H1 (cell line): ENCODE results near the gene SIGLEC6. TPM values are rescaled to one million over a fixed set of nuclear protein-coding genes. Genes with fewer than 3 reads are reported as not detected.

Experiments
- polyA plus RNA-seq, 7 experiments: library from polyadenylated mRNA; depleted of rRNA in 3 of 7; stranded (reverse) in 5 of 7; unstranded in 2 of 7; fragments of >200 nt in 5 of 7; fragments of 200-250 nt in 2 of 7; gene quantifications; 1 replicate in 5 of 7; 2 replicates in 1 of 7; 4 replicates in 1 of 7; pipeline versions ENCODE4 v1.2.1 to v1.2.3, GENCODE V29; 2011 to 2013; ENCODE audit warnings: missing spikeins in 2 of 7, mixed read lengths in 2 of 7
- small RNA-seq: library from polyadenylated mRNA; stranded (forward); fragments of <200 nt; extraction: miRNeasy Mini kit (QIAGEN cat#:217004); gene quantifications from one replicate; pipeline ENCODE3, GENCODE V24; 2013; ENCODE audit not compliant: insufficient read depth
- total RNA-seq: library from RNA; stranded (reverse); fragmentation: NEBNext Ultra II Directional; extraction: Animal tissue kit (Norgen Biotek cat#: 25700); gene quantifications from 2 replicates; pipeline ENCODE4 v1.2.1, GENCODE V29; 2021

The SIGLEC6 gene
- total and polyA plus RNA-seq, 2 of the 8 experiments (the other 6 are each of a cell fraction or from before 2014, with no cell fraction given), result 0.05 TPM; not detected in 1

Small RNA genes lying within 50 kb of the gene (small RNA-seq; reads per million reads assigned to genes)
- gene AC020914.3, result not detected

Other genes with a start within 250 kb of the SIGLEC6 start
- gene IGLON5, start 220.0 kb downstream of the SIGLEC6 start, total RNA-seq, result 31.8 and 34.1 TPM in 2 replicates
- gene IGLON5, start 220.0 kb downstream of the SIGLEC6 start, polyA plus RNA-seq (2011; rRNA removed), result 34.6 and 51.4 TPM in 2 replicates
- 10.2 and 10.3 TPM in 2 replicates for gene VSIG10L, start 189.5 kb downstream of the SIGLEC6 start, total RNA-seq
- gene VSIG10L, start 189.5 kb downstream of the SIGLEC6 start, polyA plus RNA-seq (2011; rRNA removed), result 9.9 and 10.4 TPM in 2 replicates
- gene ETFB, start 165.3 kb downstream of the SIGLEC6 start, total RNA-seq, result 40.0 and 42.1 TPM in 2 replicates
- gene ETFB, start 165.3 kb downstream of the SIGLEC6 start, polyA plus RNA-seq (2011; rRNA removed), result 66.5 and 94.6 TPM in 2 replicates
- 0.56 and 1.0 TPM in 2 replicates for gene CLDND2, start 162.7 kb downstream of the SIGLEC6 start, total RNA-seq
- 0.21 TPM in 1 of 2 replicates, not detected in the other for gene CLDND2, start 162.7 kb downstream of the SIGLEC6 start, polyA plus RNA-seq (2011; rRNA removed)
- not detected in 2 replicates for gene NKG7, start 159.0 kb downstream of the SIGLEC6 start, total RNA-seq
- gene NKG7, start 159.0 kb downstream of the SIGLEC6 start, polyA plus RNA-seq (2011; rRNA removed), result not detected in 2 replicates
- not detected in 2 replicates for gene LIM2, start 143.7 kb downstream of the SIGLEC6 start, total RNA-seq
- gene LIM2, start 143.7 kb downstream of the SIGLEC6 start, polyA plus RNA-seq (2011; rRNA removed), result 0.13 TPM in 1 of 2 replicates, not detected in the other
- 1.7 and 2.4 TPM in 2 replicates for gene C19orf84, start 141.1 kb downstream of the SIGLEC6 start, total RNA-seq
- 2.1 and 2.3 TPM in 2 replicates for gene C19orf84, start 141.1 kb downstream of the SIGLEC6 start, polyA plus RNA-seq (2011; rRNA removed)
- gene SIGLEC10, start 114.0 kb downstream of the SIGLEC6 start, total RNA-seq, result not detected in 2 replicates
- gene SIGLEC10, start 114.0 kb downstream of the SIGLEC6 start, polyA plus RNA-seq (2011; rRNA removed), result 0.06 TPM in 1 of 2 replicates, not detected in the other
- gene SIGLEC8, start 73.2 kb downstream of the SIGLEC6 start, total RNA-seq, result not detected in 2 replicates
- gene SIGLEC8, start 73.2 kb downstream of the SIGLEC6 start, polyA plus RNA-seq (2011; rRNA removed), result not detected in 2 replicates
- not detected in 2 replicates for gene CEACAM18, start 53.1 kb downstream of the SIGLEC6 start, total RNA-seq
- not detected in 2 replicates for gene CEACAM18, start 53.1 kb downstream of the SIGLEC6 start, polyA plus RNA-seq (2011; rRNA removed)
- not detected in 2 replicates for gene SIGLEC12, start 29.9 kb downstream of the SIGLEC6 start, total RNA-seq
- not detected in 2 replicates for gene SIGLEC12, start 29.9 kb downstream of the SIGLEC6 start, polyA plus RNA-seq (2011; rRNA removed)
- gene ZNF175, start 39.6 kb upstream of the SIGLEC6 start, total RNA-seq, result 11.0 and 11.1 TPM in 2 replicates
- gene ZNF175, start 39.6 kb upstream of the SIGLEC6 start, polyA plus RNA-seq (2011; rRNA removed), result 1.5 and 1.7 TPM in 2 replicates
- not detected in 2 replicates for gene SIGLEC5, start 98.7 kb upstream of the SIGLEC6 start, total RNA-seq
- not detected in 2 replicates for gene SIGLEC5, start 98.7 kb upstream of the SIGLEC6 start, polyA plus RNA-seq (2011; rRNA removed)
- not detected in 2 replicates for gene SIGLEC14, start 115.2 kb upstream of the SIGLEC6 start, total RNA-seq
- not detected in 2 replicates for gene SIGLEC14, start 115.2 kb upstream of the SIGLEC6 start, polyA plus RNA-seq (2011; rRNA removed)
- gene SPACA6, start 161.7 kb upstream of the SIGLEC6 start, total RNA-seq, result 4.1 and 7.5 TPM in 2 replicates
- 7.1 and 9.7 TPM in 2 replicates for gene SPACA6, start 161.7 kb upstream of the SIGLEC6 start, polyA plus RNA-seq (2011; rRNA removed)
- 0.19 TPM in 1 of 2 replicates, not detected in the other for gene HAS1, start 192.3 kb upstream of the SIGLEC6 start, total RNA-seq
- 1.5 and 1.9 TPM in 2 replicates for gene HAS1, start 192.3 kb upstream of the SIGLEC6 start, polyA plus RNA-seq (2011; rRNA removed)
- gene FPR1, start 220.2 kb upstream of the SIGLEC6 start, total RNA-seq, result not detected in 2 replicates
- gene FPR1, start 220.2 kb upstream of the SIGLEC6 start, polyA plus RNA-seq (2011; rRNA removed), result 0.11 TPM in 1 of 2 replicates, not detected in the other
- gene FPR2, start 229.5 kb upstream of the SIGLEC6 start, total RNA-seq, result not detected in 2 replicates
- gene FPR2, start 229.5 kb upstream of the SIGLEC6 start, polyA plus RNA-seq (2011; rRNA removed), result 0.05 and 0.17 TPM in 2 replicates